Activated CD8-positive, alpha-beta memory T cell treated with anti-CD3 and anti-CD28 coated beads, Interleukin-2, amount 10 ng/mL, durations not matched to agents 7 days and 5 days (primary cell): ENCODE measurements around the gene DOC2A. TPM values are rescaled to one million over a fixed set of nuclear protein-coding genes. Genes with fewer than 3 reads are reported as not detected.

Experiments
- ATAC-seq: fragments of 150-1000 bp; cut with Tn5 transposase; one replicate; pipeline ENCODE4 v1.10.0; 2021; ENCODE audit warnings: moderate library complexity
- CTCF ChIA-PET: fragments of 350-600 bp; sonication (Branson Sonifier 250); formaldehyde crosslinking; loops from one replicate; lab custom pipeline; 2021; ENCODE audit warnings: antibody characterized with exemption; lab: Charles Lee
- DNase-seq: peaks from one replicate; pipeline ENCODE4 v3.0.0-alpha.2; 2020
- H3K27ac Mint-ChIP-seq: one replicate; pipeline ENCODE4 v1.8.0; 2021; ENCODE audit warnings: mild to moderate bottlenecking, mixed read lengths
- H3K27me3 Mint-ChIP-seq: one replicate; pipeline ENCODE4 v1.8.0; 2021; ENCODE audit warnings: mixed read lengths
- H3K36me3 Mint-ChIP-seq: one replicate; pipeline ENCODE4 v1.8.0; 2021; ENCODE audit warnings: mild to moderate bottlenecking, mixed read lengths
- H3K4me1 Mint-ChIP-seq: one replicate; pipeline ENCODE4 v1.8.0; 2021; ENCODE audit warnings: mixed read lengths
- H3K4me3 Mint-ChIP-seq: one replicate; pipeline ENCODE4 v1.8.0; 2021; ENCODE audit warnings: mild to moderate bottlenecking, moderate library complexity, mixed read lengths
- H3K9me3 Mint-ChIP-seq: one replicate; pipeline ENCODE4 v1.8.0; 2022; ENCODE audit warnings: low read depth, mixed read lengths
- total RNA-seq, 2 experiments: library from RNA; stranded (reverse); gene quantifications; one replicate each; pipeline ENCODE4 v1.2.3, GENCODE V29; 2021

Gene DOC2A
- total RNA-seq, 2 experiments from 2014 or later = 0.49 TPM; not detected in 1

DNA sequence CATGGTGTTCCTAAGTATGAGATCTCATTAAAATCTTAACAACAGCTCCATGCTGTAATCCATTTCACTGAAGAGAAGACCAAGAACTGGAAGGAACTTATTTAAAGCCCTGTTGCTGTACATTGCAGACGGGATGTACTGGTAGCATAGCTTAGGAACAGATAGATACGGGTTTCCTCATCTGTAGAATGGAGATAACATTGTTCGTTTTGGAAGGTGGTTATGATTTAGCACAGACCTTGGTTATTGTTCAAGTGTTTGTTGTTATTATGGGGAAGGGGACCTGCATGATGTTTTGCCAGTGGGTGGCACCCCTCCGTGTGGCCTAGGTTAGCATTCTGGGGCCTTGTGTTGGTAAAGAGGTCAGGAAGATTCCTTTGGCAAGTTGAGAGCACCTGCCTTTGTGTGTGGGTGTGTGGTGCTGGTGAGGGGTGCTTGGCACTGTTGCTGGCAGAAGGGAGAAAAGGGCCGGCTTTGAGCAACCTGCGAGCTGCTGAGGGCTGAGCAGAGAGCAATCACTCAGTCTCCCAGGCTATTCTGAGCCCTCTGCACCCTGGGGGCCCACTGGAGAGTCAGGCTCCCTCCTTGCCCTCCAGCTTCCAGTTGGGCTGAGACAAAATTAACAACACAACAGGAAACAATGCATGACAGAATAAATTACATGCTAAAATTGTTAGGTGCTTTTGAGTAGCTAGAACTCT lies 34.9 kb downstream of the DOC2A start:
- Mint-ChIP-seq H3K36me3 (peaks cover 31% of the 10 kb centered on the region), H3K4me3 (peak overlapping the region; percentile 81), H3K27ac (peak overlapping the region; percentile 56), H3K9me3 (no peaks in the 10 kb centered on the region), H3K27me3 (no peaks in the 10 kb centered on the region), H3K4me1 (peaks cover 30% of the 10 kb centered on the region)
- ATAC-seq (no peak), DNase-seq (no peak)
- CTCF ChIA-PET = interaction anchor here (0.7 to 5.7 kb wide), 11 partner anchors 11 to 285 kb away, joined by 3 to 31 read pairs (median 4); partner anchors contain the start of genes HIRIP3, INO80E and TMEM219

DNA sequence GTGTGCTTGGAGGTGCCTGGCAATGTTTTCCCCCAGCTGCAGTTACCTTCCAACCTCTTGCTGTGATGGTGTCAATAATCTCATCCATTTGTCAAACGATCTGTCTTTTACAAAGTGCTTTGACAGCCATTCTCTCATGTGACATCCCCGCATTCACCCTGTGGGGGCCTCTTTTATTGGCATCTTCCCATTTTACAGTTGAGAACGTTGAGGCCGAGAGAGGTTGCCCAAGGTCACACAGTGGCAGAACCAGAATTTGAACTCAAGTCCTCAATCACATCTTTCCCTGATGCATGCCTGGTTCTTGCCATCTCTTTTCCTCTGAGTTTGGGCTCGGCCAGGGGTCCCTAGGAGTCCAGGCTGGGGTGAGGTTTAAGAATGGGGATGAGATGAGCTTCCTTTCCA lies 35.7 kb downstream of the DOC2A start:
- Mint-ChIP-seq H3K4me1 (peaks cover 30% of the 10 kb centered on the region), H3K36me3 (peaks cover 33% of the 10 kb centered on the region), H3K27me3 (no peaks in the 10 kb centered on the region), H3K4me3 (peak overlapping the region; percentile 81), H3K27ac (peak overlapping the region; percentile 95), H3K9me3 (no peaks in the 10 kb centered on the region)
- DNase-seq (no peak), ATAC-seq (no peak)
- CTCF ChIA-PET = interaction anchor here (0.7 to 5.7 kb wide), 9 partner anchors 13 to 284 kb away, joined by 3 to 31 read pairs (median 3); partner anchors contain the start of genes HIRIP3, INO80E and TMEM219

DNA sequence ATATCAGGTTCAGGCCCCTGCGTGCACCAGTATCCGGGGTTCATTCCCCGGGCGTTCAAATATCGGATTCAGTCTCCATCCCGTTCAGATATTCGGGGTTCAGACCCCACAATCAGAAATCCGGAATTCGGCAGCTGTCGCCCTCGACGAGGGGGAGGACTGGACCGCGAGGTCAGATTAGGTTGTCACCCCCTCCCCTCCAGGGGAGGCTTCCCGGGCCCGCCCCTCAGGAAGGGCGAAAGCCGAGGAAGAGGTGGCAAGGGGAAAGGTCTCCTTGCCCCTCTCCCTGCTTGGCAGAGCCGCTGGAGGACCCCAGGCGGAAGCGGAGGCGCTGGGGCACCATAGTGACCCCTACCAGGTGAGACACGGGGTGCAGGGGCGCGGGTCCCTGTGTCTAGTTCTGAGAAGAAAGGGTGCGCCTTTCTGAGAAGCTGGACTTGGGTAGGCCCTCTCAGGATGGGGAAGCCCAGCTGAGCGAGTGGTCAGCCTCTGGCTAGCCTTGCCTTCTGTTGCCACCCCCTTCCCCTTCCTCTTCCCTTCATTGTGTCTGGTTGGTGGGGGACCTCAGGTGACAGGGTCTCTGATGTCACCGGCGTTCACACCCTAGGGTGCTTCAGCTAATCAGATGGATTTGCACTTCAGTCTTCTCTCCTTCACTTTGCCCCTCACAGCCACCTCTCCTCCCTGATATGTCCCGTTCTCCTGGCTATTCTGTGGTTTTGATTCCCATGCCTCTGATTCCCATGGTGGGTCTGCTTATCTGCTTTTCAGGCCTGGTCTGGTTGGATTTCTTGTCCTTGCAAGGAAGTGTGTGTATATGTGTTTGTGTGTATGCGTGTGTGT lies 36.3 kb downstream of the DOC2A start:
- Mint-ChIP-seq H3K9me3 (no peaks in the 10 kb centered on the region), H3K27ac (peak overlapping the region; percentile 95), H3K36me3 (peaks cover 32% of the 10 kb centered on the region), H3K4me3 (peak overlapping the region; percentile 81), H3K4me1 (peaks cover 30% of the 10 kb centered on the region), H3K27me3 (no peaks in the 10 kb centered on the region)
- DNase-seq (peak; percentile 64), ATAC-seq (no peak)
- CTCF ChIA-PET = interaction anchor here (0.9 to 5.7 kb wide), 11 partner anchors 11 to 283 kb away, joined by 3 to 31 read pairs (median 4); partner anchors contain the start of genes HIRIP3, INO80E and TMEM219

DNA sequence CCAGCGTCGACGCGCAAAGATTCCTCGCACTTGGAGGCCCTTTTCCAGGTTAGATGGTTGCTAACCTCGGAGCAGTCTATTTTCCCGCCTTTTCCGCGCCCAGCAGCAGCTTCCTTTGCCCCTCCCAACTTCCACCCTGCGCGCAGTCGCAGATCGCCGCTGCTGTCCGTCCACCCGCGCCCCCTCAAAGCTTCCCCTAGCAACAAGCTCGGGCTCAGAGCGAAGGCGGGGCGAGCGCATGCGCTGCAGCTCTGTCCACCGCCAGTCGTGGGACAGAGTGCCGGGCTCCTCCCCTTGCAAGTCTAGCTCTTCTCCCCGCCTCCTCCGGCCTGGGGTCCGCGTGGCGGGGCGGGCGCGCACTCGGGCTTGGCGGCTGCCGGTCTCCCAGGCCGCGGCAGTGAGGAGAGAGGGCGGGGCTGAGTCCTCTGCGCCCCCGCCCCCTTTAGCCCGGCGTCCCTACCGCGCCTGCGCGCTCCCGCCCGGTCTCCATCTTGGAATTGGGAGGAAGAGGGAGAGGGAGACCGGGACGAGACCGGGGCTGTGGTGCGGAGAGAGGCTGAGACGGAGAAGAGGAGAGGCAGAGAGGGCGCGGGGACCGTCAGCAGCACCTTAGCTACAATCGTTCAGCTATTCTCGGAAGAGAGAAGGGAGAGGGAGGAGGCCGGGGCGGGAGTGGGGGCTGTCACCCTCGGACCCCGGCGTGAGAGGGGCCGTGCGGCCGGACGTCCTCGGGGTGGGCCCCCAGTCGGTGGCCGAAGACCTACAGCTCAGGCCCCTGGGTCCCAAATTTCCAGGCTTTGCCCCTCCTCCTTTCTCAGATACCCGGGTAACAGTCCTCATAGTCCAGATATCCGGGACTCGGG lies 37.2 kb downstream of the DOC2A start, which contains the start of gene TAOK2:
Gene TAOK2 (plus strand): TSS at position 485 of the 863 bp plus-strand sequence. CDS start 3,905 bp downstream, outside the sequence.
- H3K4me1 Mint-ChIP-seq = peaks cover 30% of the 10 kb centered on the region
- no peaks in the 10 kb centered on the region for H3K9me3 Mint-ChIP-seq
- peak within 1 kb of the TSS; percentile 95 for H3K27ac Mint-ChIP-seq
- peaks cover 30% of the 10 kb centered on the region for H3K36me3 Mint-ChIP-seq
- CTCF ChIA-PET = interaction anchor here (0.7 to 5.7 kb wide), 16 partner anchors 12 to 273 kb away, joined by 3 to 31 read pairs (median 4); partner anchors contain the start of genes HIRIP3, INO80E, KCTD13 and SEZ6L2
- DNase-seq = peak; percentile 99
- H3K27me3 Mint-ChIP-seq = no peaks in the 10 kb centered on the region
- peak within 1 kb of the TSS; percentile 81 for H3K4me3 Mint-ChIP-seq
- peak; percentile 99 for ATAC-seq

DNA sequence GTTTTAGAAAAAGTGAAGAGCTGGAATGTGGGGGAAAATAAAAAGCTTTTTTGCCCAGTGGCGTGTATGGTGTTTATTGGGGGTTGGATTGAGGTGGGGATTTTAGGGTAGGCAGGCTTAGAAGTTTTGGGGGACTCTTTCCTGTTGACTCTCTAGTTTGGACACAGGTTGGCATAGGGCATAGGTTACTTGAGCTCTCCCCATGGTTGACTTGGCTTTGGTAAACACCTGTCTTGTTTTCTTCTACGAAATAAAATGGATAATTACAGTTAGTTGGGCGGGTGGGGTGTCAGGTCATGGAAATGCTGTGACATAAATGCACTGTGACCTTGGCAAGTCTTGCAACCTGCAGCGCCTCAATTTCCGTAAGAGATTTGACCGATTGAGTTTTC lies 37.8 kb downstream of the DOC2A start:
- H3K9me3 Mint-ChIP-seq = no peaks in the 10 kb centered on the region
- H3K4me1 Mint-ChIP-seq = peaks cover 30% of the 10 kb centered on the region
- peaks cover 31% of the 10 kb centered on the region for H3K36me3 Mint-ChIP-seq
- no peak for DNase-seq
- no peaks in the 10 kb centered on the region for H3K27me3 Mint-ChIP-seq
- peak overlapping the region; percentile 81 for H3K4me3 Mint-ChIP-seq
- peak overlapping the region; percentile 95 for H3K27ac Mint-ChIP-seq
- ATAC-seq = no peak
- CTCF ChIA-PET = interaction anchor here (0.7 to 5.7 kb wide), 14 partner anchors 11 to 273 kb away, joined by 3 to 31 read pairs (median 5); partner anchors contain the start of genes HIRIP3, INO80E, KCTD13 and SEZ6L2

DNA sequence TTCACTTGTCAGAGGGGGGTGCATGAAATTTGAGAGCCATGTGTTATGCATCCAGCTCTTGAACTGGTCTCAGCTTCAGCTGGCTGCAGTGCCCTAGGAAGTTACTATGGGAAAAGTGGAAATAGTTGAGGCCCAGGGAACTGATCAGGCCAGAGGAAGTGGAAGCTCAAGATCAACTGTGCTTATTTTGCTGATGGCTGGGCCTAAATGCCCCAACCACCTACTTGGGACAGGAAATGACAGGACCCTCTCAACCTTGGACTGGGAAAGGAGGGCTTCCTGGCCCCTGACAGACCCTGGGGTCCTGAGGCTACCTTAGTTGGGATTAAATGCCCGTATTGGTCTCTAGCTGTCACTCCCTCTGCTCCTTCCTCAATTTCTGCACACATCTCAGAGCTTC lies 38.3 kb downstream of the DOC2A start:
- Mint-ChIP-seq H3K4me1 (peaks cover 30% of the 10 kb centered on the region), H3K27ac (peak overlapping the region; percentile 95), H3K27me3 (no peaks in the 10 kb centered on the region), H3K36me3 (peaks cover 28% of the 10 kb centered on the region), H3K9me3 (no peaks in the 10 kb centered on the region), H3K4me3 (no peak overlapping the region)
- CTCF ChIA-PET = interaction anchor here (0.8 to 5.7 kb wide), 9 partner anchors 10 to 281 kb away, joined by 3 to 31 read pairs (median 5); partner anchors contain the start of genes HIRIP3, INO80E, KCTD13 and SEZ6L2
- no peak for ATAC-seq
- no peak for DNase-seq

DNA sequence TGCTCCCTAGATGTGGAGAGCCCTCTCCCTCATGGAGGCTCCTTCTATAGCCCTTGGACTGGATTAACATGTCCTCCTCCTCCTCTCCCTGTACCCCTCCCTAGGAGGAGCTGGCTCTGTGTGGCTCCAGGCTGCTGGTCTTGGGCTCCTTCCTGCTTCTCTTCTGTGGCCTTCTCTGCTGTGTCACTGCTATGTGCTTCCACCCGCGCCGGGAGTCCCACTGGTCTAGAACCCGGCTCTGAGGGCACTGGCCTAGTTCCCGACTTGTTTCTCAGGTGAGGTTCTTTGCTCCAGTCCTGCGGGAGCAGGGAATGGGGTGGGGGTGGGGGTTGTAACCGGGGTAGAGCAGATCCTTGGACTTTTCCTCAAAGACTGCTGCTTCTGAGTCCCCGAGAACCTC lies 39.5 kb downstream of the DOC2A start:
- Mint-ChIP-seq H3K36me3 (peaks cover 28% of the 10 kb centered on the region), H3K4me3 (no peak overlapping the region), H3K27ac (no peak overlapping the region), H3K9me3 (no peaks in the 10 kb centered on the region), H3K27me3 (no peaks in the 10 kb centered on the region), H3K4me1 (peaks cover 24% of the 10 kb centered on the region)
- CTCF ChIA-PET = interaction anchor here (1.2 to 5.7 kb wide), 2 partner anchors 9 to 280 kb away, joined by 5 to 31 read pairs; partner anchors contain the start of gene TMEM219
- DNase-seq = no peak
- ATAC-seq = no peak

DNA sequence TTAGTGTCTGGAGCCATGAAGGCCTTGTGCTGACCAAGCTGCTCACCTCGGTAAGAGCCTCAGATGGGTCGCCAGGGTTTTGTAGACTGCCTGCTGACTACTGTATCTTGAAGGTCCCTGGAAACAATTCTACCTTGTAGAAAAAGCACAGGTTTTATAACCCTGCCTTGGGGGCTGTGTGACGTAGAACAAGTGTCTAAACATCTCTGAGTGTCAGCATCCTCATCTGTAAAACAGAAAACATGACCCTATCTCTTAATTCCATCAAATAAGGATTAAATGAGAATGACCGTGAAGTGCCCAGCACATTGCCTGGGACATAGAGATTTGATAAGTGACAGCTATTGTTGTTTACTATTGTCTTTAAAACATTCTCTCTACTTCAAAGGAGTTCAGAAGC lies 42.6 kb downstream of the DOC2A start:
- H3K9me3 Mint-ChIP-seq = no peaks in the 10 kb centered on the region
- peaks cover 13% of the 10 kb centered on the region for H3K4me1 Mint-ChIP-seq
- H3K27me3 Mint-ChIP-seq = no peaks in the 10 kb centered on the region
- no peak overlapping the region for H3K4me3 Mint-ChIP-seq
- H3K27ac Mint-ChIP-seq = no peak overlapping the region
- DNase-seq = no peak
- CTCF ChIA-PET = no interaction called here
- ATAC-seq = no peak
- peaks cover 36% of the 10 kb centered on the region for H3K36me3 Mint-ChIP-seq

DNA sequence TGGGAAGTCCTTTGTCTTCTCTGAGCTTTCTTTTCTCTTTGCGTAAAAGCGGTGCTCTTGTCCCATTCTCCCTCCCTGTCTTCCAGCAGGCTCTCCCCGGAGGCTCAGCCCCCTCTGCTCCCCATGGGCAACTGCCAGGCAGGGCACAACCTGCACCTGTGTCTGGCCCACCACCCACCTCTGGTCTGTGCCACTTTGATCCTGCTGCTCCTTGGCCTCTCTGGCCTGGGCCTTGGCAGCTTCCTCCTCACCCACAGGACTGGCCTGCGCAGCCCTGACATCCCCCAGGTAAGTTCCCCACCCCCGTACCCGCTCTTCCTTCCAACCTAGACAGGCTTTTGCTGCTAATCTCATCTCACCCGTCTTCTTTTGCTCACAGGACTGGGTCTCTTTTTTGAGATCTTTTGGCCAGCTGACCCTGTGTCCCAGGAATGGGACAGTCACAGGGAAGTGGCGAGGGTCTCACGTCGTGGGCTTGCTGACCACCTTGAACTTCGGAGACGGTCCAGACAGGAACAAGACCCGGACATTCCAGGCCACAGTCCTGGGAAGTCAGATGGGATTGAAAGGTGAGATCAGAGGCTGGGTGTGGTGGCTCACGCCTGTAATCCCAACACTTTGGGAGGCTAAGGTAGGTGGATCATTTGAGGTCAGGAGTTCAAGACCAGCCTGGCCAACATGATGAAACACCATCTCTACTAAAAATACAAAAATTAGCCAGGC lies 47.6 kb downstream of the DOC2A start:
- peaks cover 12% of the 10 kb centered on the region for H3K36me3 Mint-ChIP-seq
- CTCF ChIA-PET = interaction anchor here (2.3 to 3.2 kb wide), 3 partner anchors 11 to 136 kb away, joined by 7 to 31 read pairs (median 17); partner anchors contain the start of genes KCTD13 and TAOK2
- no peaks in the 10 kb centered on the region for H3K27me3 Mint-ChIP-seq
- peak overlapping the region; percentile 86 for H3K27ac Mint-ChIP-seq
- no peak for DNase-seq
- H3K4me1 Mint-ChIP-seq = peaks cover 26% of the 10 kb centered on the region
- peak overlapping the region; percentile 88 for H3K4me3 Mint-ChIP-seq
- no peaks in the 10 kb centered on the region for H3K9me3 Mint-ChIP-seq
- no peak for ATAC-seq

DNA sequence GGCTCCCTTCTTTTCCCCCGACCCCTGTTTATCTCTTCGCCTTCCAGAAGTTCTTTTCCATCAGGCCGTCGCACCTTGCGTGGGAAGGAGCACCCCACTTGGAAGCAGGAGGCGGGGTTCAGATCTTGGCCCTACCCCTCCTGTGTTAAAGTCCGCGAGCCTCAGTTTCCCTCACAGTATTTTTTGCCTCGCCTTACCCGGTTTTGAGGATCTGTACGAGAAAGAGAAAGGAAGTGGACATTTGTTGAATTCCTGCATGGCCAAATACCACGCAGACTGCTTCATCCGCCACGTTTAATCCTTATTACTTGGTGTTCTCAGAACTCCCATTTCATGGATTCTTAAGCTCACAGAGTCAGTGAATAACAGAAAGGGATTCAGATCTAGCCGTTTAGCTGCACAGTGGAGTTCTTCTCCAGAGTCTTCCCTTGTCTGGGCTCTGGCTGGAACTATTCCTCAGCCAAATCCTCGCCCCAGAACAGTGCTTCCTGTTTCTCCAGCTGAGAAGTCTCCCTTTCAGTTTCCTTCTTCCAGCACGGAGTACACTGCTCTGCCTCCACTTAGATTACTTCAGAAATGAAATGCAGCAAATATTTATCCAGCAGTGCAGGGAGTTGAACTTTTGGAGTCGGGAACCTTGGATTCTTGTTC lies 48.4 kb downstream of the DOC2A start:
- Mint-ChIP-seq H3K27ac (peak overlapping the region; percentile 86), H3K36me3 (peaks cover 12% of the 10 kb centered on the region), H3K4me1 (peaks cover 26% of the 10 kb centered on the region), H3K4me3 (peak overlapping the region; percentile 88), H3K27me3 (no peaks in the 10 kb centered on the region), H3K9me3 (no peaks in the 10 kb centered on the region)
- no peak for DNase-seq
- CTCF ChIA-PET = interaction anchor here (0.8 to 3.2 kb wide), 11 partner anchors 8 to 147 kb away, joined by 3 to 31 read pairs (median 5); partner anchors contain the start of genes HIRIP3, INO80E, KCTD13 and PAGR1
- ATAC-seq = no peak
